ENCODE results near the gene GAPDH. TPM values are rescaled to one million over a fixed set of nuclear protein-coding genes. Genes with fewer than 3 reads are reported as not detected.
A peak's percentile ranks its signal among the peaks of the same experiment; 100 is the strongest.

The GAPDH gene
- total RNA-seq, 1 donor from 2014 or later, result 5,048 TPM

DNA sequence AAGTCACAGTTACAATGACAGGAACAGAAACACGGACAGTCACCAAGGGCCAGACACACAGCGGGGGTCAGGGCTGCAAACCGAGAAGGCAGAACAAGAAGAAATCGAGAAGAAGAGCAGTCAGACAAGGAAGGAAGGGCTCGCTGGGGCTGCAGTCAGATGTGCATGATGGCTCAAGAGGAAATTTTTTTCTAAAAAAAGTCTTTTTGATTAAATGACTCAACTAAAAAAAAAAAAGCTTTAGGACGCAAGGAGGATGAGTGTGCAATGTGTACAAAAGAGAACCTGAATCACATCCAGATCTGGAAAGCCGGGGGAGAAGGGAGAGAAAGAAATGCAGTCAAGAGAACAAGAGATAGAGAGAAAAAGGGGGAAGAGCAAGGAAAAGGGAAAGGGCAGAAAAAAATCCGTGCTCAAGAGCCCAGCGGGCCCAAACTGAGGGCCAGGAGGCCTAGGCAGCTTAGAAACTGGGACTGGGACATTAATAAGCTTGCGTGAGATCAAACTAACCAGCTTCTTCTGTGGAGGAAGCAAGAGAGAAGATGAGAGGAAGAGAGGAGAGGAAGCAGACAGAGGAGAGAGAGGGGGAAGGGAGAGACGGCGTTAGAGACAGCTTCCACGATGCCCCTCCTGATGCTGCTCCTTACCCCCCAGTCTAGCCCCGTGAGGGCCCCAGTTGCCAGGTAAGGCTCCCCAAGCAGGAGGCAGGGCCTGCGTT, 14.8 kb downstream of the GAPDH start:
- DNase-seq (ENCODE audit: low read depth), result peak; percentile 67
- peaks cover 1% of the 10 kb centered on the region for H3K36me3 ChIP-seq (ENCODE audit: control insufficient read depth, insufficient read depth, low read length)
- no peaks in the 10 kb centered on the region for H3K27me3 ChIP-seq (ENCODE audit: control insufficient read depth, insufficient read depth, low read length)
- FAIRE-seq, result no peak
- no peak overlapping the region for H3K4me3 ChIP-seq (ENCODE audit: low read depth, low read length)
- TF ChIP-seq, protein P1, sequence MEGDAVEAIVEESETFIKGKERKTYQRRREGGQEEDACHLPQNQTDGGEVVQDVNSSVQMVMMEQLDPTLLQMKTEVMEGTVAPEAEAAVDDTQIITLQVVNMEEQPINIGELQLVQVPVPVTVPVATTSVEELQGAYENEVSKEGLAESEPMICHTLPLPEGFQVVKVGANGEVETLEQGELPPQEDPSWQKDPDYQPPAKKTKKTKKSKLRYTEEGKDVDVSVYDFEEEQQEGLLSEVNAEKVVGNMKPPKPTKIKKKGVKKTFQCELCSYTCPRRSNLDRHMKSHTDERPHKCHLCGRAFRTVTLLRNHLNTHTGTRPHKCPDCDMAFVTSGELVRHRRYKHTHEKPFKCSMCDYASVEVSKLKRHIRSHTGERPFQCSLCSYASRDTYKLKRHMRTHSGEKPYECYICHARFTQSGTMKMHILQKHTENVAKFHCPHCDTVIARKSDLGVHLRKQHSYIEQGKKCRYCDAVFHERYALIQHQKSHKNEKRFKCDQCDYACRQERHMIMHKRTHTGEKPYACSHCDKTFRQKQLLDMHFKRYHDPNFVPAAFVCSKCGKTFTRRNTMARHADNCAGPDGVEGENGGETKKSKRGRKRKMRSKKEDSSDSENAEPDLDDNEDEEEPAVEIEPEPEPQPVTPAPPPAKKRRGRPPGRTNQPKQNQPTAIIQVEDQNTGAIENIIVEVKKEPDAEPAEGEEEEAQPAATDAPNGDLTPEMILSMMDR (IDR thresholded peaks at IDR 0.05; ENCODE audit: insufficient read depth, low read length, severe bottlenecking), result no peak

DNA sequence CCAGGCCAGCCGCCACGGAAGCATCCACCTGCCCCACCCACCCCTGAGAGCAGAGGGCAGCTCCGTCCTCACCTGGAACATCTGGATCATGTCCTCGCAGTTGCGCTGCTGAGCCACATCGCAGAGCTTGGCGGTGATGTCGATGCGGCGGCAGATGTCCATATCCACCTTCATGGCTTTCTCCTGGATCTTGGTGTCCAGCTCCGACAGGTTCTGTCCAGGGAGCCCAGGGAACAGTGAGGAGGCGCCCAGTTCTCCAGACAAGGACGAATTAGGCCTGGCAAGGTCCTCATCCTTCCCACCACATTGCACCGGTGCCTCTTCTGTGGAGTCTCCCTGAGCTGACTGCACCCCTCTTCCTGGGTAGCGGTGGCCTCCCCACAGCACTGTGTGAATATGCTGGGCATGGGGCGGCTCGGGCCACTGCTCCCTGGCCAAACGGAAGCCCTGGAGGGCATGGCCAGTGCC, 15.4 kb downstream of the GAPDH start:
- DNase-seq (ENCODE audit: low read depth) (no peak), FAIRE-seq (no peak)
- H3K36me3 ChIP-seq (ENCODE audit: control insufficient read depth, insufficient read depth, low read length), result peaks cover 1% of the 10 kb centered on the region
- no peaks in the 10 kb centered on the region for H3K27me3 ChIP-seq (ENCODE audit: control insufficient read depth, insufficient read depth, low read length)
- H3K4me3 ChIP-seq (ENCODE audit: low read depth, low read length), result no peak overlapping the region
- TF ChIP-seq, protein P1 (IDR thresholded peaks at IDR 0.05; ENCODE audit: insufficient read depth, low read length, severe bottlenecking), result no peak

DNA sequence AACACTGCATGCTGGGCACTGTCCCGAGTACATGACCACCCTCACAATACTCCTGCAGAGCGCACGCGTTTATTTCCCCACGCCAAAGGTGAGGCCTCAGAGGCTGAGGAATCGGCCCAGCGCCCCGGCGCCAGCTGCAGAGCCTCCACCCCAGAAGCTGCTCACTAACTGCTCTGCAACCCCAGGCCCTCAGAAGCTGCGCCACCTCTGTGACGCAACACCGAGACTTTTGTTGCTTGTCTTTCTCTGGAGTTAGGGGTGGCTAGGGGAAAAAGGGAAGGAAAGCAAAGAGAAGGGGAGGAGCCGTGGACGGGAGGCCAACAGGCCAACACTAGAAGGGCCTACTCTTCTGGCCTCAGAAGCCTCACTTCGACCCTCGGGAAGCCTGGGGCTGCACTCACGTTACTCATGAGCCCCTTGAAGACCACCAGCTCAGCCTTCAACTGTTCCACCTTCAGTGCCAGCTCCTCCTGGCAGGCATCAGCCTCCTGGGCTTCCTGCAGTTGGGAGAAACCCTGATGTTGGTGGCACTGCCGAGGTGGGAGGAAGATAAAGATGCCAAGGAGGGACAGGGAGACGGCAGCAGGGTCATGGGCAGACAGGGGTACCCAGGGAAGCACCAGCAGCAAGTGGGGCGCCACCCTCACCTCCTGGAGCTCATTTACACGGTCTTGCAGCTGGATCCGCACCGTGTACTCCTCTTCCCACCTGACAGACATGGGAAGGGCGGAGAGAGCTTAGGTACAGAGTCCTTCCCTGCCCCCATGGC, 16.2 kb downstream of the GAPDH start:
- Histone ChIP-seq H3K4me3 (ENCODE audit: low read depth, low read length) (no peak overlapping the region), H3K27me3 (ENCODE audit: control insufficient read depth, insufficient read depth, low read length) (no peaks in the 10 kb centered on the region), H3K36me3 (ENCODE audit: control insufficient read depth, insufficient read depth, low read length) (peaks cover 1% of the 10 kb centered on the region)
- FAIRE-seq, result no peak
- TF ChIP-seq, protein P1 (IDR thresholded peaks at IDR 0.05; ENCODE audit: insufficient read depth, low read length, severe bottlenecking), result no peak
- no peak for DNase-seq (ENCODE audit: low read depth)

DNA sequence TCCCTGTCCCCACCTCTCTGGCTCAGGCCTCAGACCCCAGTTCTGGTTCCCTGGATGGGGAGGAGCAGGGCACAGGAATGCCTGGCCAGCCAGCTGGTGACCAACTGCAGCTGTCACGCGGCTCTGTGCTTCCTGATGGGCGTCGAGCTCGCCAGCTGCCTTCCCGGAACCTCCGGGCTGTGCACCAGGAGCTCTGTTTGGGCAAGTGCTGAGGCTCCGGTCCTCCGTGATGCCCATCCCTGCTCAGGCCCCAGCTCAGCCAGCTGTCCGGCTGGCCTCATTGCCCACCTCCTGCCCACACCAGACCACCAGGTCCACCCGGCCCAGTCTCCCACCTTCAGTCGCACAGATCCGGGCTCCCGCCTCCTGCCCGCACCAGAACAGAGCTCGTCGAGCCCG, 16.7 kb downstream of the GAPDH start:
- no peak for FAIRE-seq
- TF ChIP-seq, protein P1 (IDR thresholded peaks at IDR 0.05; ENCODE audit: insufficient read depth, low read length, severe bottlenecking), result no peak
- H3K36me3 ChIP-seq (ENCODE audit: control insufficient read depth, insufficient read depth, low read length), result peaks cover under 1% of the 10 kb centered on the region
- DNase-seq (ENCODE audit: low read depth), result no peak
- no peak overlapping the region for H3K4me3 ChIP-seq (ENCODE audit: low read depth, low read length)
- H3K27me3 ChIP-seq (ENCODE audit: control insufficient read depth, insufficient read depth, low read length), result no peaks in the 10 kb centered on the region

DNA sequence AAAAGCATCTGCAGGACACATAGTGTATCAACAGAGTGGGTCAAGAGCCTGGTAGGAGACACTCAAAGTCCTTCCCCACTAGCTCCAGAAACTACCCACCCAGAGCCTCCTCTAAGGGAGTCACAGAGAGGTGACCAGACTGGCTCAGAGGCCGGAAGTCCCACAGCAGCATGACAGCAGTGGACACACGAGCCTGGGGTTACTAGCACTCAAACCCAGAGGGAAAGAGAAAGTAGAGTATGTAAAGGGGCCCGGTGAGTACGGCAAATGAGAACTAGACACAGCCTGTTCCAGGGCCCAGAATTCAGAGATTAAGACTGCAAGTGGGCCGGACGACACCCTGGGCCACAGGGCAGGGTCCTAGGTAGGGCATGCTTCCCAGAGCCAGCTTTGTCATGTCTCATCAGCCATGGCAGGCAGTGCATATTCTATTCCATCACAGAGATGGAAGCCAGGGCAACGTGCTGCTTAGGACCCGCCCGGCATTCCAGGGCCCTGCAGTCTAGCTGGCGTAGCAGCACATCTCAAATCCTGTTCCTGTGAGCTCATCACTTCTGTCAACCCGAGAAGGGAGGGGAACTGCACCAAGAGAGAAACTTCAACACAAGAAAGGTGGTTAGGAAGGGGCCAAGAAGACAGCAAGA, 17.3 kb downstream of the GAPDH start:
- DNase-seq (ENCODE audit: low read depth), result peak; percentile 57
- no peak overlapping the region for H3K4me3 ChIP-seq (ENCODE audit: low read depth, low read length)
- no peaks in the 10 kb centered on the region for H3K27me3 ChIP-seq (ENCODE audit: control insufficient read depth, insufficient read depth, low read length)
- no peak for FAIRE-seq
- peaks cover 2% of the 10 kb centered on the region for H3K36me3 ChIP-seq (ENCODE audit: control insufficient read depth, insufficient read depth, low read length)
- TF ChIP-seq, protein P1 (IDR thresholded peaks at IDR 0.05; ENCODE audit: insufficient read depth, low read length, severe bottlenecking), result no peak
